Measurements from ENCODE around the gene STON2.

The STON2 gene

DNA sequence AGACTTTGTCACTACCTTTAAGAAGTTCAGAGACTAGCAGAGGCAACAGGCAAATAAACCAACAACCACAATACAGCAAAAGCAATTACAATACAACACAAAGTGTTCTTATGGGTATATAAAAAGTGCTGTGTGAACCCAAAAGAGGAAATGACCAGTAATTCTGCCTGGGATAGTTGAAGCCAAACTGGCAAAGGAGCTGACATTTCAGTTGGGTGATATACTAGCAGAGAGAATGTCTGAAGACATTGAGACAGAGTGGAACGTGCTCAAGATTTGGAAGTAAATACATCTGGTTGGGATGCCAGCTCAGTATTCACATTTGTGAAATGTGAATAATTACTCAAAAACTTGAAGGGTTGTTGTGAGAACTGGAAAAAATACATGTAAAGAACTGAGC is 98.8 kb downstream of the STON2 start:
- no peak for DNase-seq

DNA sequence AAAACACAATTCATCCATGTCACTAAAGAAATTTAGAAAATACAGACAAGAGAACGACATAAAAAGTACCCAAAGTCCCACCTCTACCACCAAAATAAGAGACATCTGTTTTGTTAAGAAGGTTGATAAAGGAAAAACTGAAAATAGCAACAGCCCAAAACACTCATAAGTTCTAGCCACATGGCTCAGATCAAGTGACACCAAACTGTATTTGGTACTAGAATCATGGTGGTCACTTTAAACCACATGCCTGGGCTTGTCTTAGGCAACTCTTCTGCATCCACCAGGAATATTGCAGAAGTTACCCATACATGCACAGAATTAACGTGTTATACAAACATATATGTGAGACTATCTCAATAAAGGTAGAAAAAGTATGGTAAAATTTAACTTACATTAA is 101.2 kb downstream of the STON2 start:
- DNase-seq = no peak

DNA sequence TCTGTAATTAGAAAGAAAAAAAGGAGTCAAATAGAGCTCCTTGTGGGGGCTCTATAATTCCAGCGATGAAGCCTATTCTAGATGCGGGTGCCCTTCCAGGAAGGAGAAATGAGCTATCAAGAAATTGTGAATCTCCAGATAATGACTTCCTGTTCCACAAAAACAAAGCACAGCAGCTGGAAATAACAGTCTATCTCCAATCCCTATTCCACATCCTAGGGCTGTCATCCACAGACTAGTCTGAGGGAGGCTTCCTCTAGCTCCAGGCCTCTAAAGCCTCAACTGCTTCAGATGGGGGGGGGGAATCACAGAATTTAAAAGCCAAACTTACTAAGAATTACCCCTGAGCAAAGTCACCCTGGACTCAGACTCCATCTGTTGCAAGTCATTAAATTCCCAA is 102.0 kb downstream of the STON2 start:
- DNase-seq = no peak

GRCh38 chr14:81295958-81296923 is 103.9 kb downstream of the STON2 start:
- no peak for DNase-seq

DNA sequence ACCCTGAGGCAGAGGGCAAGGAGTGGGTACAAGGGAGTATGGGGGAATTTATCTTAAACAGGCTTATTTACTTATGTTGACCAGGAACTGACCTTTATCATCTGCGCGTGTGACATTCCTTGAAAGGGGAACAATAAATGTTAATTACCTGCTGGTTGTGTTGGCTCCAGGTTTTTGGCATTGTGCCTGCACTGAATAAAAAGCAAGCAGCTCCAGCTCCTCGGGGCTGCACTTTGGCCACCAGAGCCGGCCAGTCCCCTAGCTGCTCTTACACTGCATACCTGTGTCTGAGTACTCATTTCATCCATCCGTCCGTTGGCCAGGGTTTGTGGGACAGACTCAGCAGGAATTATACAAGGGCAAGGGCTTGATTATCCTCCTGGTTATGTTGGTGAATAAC is 110.6 kb downstream of the STON2 start:
- DNase-seq = no peak

DNA sequence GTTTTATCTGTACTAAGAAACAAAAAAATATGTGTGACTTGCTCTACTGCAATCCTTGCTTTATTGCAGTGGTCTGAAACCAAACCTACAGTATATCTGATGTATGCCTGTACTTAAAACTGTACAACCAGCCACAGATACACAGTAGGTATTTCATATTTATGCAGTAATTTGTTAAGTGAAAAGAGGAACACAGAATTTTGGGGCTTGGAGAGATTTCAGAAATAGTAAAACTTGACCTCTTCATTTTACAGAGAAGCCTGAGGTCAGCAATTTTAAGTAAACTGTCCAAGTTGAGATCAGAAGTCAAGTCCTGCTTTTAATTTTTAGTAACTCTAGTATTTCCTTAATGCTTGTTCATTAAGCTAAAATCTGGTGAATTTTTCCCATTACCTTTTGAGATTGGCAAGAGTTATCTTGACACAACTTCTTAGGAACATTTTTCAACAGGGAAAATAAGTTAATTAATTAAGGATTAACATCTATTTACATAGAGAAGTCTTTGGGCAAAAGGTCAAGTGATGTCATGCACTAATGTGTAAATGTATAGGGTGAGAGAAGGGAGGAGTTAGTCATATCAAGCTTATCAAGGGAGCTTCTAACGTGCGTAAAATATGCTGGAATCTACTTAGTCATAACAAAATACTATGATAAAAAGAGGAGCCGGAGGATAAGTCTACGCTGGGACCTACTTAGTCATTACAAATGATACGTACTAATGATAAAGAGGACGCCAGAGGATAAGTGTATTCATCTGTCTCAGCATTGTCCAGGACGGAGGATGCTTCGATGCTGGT is 113.4 kb downstream of the STON2 start:
- no peak for DNase-seq

- no peak for DNase-seq
Observed at GRCh38 chr14:81285245-81285644, 114.9 kb downstream of the STON2 start.

- no peak for DNase-seq
Observed at GRCh38 chr14:81281332-81281731, 118.8 kb downstream of the STON2 start.

DNA sequence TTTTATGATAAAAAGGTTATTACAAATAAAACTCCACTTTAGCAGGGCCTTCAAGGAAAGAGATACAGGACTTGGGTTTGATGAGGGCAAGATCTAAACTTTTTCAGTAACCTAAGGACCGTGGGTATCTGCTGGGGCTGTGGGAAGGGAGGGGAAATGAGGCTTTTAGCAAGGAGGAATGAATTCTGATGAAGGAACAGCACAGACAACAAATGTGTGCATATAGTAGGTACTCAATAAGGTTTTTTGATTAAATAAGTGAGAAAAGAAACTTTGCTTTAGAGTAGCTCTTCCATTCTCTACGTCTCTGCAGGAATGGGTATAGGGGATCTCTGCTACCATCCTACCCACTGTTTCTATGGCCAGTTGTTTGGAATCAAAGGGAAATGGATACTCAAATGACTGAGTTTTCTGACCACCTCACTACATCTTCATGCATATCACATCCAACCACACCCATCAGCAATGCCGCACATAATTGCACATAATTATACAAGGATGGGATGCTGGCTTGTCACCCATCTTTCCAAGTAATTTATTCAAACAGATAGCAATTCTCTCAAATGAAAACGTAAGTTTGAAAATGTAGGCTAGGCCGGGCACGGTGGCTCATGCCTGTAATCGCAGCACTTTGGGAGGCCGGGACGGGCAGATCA is 119.9 kb downstream of the STON2 start:
- DNase-seq = no peak

GRCh38 chr14:81277096-81277495 is 123.0 kb downstream of the STON2 start:
- no peak for DNase-seq

DNA sequence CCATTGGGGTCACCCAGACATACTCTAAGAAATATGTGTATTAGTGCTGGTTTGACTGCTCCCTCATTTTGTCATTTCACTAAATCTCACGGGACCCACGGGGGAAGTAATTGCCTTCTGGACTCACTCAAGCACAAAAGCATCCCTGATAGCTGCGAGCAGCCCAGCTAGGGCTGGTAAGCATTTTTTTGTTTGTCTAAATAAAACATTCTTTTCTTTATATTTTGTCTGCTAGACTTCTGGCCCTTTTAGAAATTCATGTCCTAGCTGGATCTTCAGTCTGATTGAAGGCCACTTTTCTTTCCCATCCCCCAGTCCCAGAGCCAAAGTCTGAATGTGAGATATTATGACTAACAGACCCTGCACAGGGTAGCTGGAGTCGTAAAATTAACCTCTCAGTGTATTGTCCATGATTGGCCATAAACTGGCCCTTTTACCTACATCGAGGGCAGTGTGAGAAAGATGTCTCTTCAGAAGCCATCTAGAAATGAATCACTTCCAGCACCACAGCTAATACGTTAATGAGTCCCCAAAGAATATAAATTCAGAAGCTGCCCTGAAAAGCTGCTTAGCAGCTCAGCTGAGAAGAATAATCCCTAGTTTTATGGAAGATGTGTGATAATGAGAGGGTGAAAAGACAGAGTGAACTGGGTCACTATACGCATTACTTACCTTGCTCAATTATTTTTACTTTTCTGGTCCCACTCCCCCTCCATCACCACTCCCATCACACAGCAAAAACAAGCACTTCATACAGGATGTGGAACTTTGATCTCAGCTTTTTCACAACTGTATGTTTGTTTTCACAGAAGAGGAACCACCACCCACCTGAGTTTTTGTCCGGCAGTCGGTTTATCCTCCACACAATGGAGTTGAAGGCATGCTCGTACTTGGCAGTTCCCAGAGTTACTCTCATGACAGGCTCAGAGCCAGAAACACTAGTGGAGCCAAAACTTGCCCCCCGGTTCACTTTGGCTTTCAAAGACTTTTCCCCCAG is 123.8 kb downstream of the STON2 start:
- no peak for DNase-seq

DNA sequence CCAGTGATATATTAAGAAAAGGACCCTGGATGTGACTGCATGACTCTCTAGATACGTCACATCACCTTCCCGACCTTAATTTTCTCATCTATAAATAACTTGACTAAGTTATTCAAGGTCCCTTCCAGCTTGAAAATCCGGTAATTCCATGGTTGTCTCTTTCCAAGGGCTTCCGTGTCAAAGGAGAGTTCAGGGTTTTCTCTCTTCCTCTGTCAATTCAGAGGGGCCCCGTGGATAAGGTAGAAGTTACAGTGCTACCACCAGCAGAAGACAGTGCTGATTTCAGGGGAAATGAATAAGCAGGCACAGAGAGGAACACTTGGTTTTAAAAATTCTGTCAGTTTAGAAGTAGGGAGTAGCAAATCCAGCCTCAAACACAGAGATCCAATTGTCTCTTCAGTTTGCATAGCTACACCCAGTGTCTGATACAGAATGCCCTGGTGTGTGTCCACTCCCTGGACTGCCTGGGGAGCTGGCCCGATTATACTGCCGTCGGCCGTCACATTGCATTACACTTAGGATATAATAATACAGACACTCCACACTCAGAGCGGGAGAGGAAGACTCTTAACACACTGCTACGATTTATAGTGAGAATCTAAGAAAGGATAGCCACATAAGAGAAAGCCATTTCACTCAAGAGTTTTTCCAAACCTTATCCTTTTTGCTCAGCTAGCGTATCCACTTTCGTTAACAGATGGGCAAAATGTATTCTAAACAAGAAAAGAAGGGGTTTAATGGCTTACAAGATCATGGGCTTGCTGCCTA is 124.6 kb downstream of the STON2 start:
- no peak for DNase-seq

DNA sequence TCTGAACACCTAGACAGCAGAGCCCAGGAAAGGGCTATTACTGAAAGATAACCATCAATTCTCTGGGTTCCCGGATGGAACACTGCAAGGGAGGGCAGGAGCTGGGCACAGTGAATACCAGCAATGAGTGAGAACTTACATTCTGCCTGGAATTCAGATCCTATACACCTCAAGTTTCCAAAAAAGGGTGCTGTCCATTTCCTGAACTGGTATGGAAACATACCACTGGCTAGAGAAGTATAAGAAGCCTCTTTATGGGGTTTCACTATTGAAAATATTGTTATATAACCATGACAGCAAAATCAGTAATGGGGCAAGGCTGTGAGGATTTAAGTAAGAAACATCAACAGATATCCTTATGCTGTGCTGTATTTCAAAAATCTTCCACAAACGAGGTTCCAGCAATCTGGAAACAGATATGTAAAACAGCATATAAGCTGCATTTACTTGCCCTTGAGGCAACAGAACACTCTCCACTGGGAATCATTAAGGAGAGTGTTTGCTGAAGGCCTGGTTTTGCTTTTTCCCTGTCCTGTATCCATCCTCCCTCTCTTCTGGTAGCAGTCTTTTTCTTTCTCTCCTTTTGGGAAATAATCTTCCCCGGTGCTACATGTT is 126.1 kb downstream of the STON2 start:
- DNase-seq = no peak

GRCh38 chr14:81273521-81273920 is 126.6 kb downstream of the STON2 start:
- DNase-seq = no peak

- DNase-seq = no peak
Observed at GRCh38 chr14:81272317-81272716, 127.8 kb downstream of the STON2 start.

DNA sequence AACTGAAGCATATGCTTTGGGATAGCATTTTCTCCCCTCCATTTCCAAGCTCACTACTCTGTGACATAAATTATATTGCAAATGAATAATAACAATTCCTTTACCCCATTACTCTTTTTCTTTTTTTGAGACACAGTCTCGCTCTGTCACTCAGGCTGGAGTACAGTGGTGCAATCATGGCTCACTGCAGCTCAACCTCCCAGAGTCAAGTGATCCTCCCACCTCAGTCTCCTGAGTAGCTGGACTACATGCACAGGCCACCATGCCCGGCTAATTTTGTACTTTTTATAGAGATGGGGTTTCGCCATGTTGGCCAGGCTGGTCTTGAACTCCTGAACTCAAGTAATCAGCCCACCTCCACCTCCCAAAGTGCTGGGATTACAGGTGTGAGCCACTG is 130.1 kb downstream of the STON2 start:
- no peak for DNase-seq

GRCh38 chr14:81269100-81269978 is 130.8 kb downstream of the STON2 start:
- peak; percentile 59 for DNase-seq

GRCh38 chr14:81268016-81268416 is 132.1 kb downstream of the STON2 start:
- no peak for DNase-seq

- DNase-seq = no peak
Observed at GRCh38 chr14:81265636-81266169, 134.4 kb downstream of the STON2 start.

DNA sequence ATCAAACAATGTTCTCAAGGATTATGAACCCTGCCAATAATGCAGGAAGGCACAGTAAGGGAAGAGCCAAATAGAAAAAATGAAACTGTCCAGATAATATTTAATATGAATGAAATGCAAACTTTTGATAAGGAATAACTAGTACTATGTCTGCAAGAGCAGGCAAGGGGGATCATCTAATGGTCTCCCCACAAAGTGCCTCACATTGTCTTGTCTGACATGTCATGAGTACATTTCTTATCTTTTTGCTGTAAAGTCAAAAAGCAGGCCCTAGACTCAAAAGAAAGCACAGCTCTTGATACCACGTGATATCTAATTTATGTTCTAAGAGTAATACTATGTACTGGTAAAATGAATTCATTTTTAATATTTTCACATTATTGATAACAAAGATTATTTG is 135.5 kb downstream of the STON2 start:
- no peak for DNase-seq

Data from CD4-positive, alpha-beta T cell treated with Interleukin-17A for 1 hour (primary cell).